K562 (cell line): ENCODE data around the gene TMEM14C. TPM values are rescaled to one million over a fixed set of nuclear protein-coding genes. Genes with fewer than 3 reads are reported as not detected.

Experiments
- BCOR ChIP-seq: fragments of 450-650 bp; IDR thresholded peaks from 2 replicates; pipeline ENCODE4 v1.6.1; 2016
- CC2D1A ChIP-seq: fragments of 450-650 bp; IDR thresholded peaks from 2 replicates; pipeline ENCODE4 v1.6.1; 2017; ENCODE audit warnings: mild to moderate bottlenecking
- CHCHD3 ChIP-seq: fragments of 250-450 bp; sonication (Bioruptor Pico); IDR thresholded peaks from 2 replicates; pipeline ENCODE4 v2.1.2; 2022; ENCODE audit warnings: mild to moderate bottlenecking
- CREBBP ChIP-seq: IDR thresholded peaks from one replicate; pipeline ENCODE4 v1.6.1; 2012; ENCODE audit warnings: low read depth, mild to moderate bottlenecking, control low read depth, inconsistent platforms, low read length
- E2F1 ChIP-seq: sonication (generic); formaldehyde crosslinking; IDR thresholded peaks from 2 replicates; pipeline ENCODE4 v1.8.1; 2023; ENCODE audit warnings: mild to moderate bottlenecking, missing genetic modification reagents, moderate library complexity
- HDAC3 ChIP-seq: fragments of 450-650 bp; IDR thresholded peaks from 2 replicates; pipeline ENCODE4 v1.6.1; 2018; ENCODE audit warnings: borderline replicate concordance, mild to moderate bottlenecking, moderate library complexity; ENCODE audit not compliant: partially characterized antibody
- HMG20A ChIP-seq: fragments of 450-650 bp; formaldehyde crosslinking; conservative IDR thresholded peaks from 2 replicates; pipeline ENCODE4 v1.4.0; 2020; ENCODE audit warnings: mild to moderate bottlenecking, mixed read lengths
- MCM5 ChIP-seq: fragments of 450-650 bp; IDR thresholded peaks from 2 replicates; pipeline ENCODE4 v1.6.1; 2016; ENCODE audit warnings: low read depth
- NONO ChIP-seq, 2 experiments: fragments of 200-400 bp in 1 of 2; fragments of 450-650 bp in 1 of 2; formaldehyde crosslinking in 1 of 2; IDR thresholded peaks; 2 replicates each; pipeline ENCODE4 v1.6.1; 2017; ENCODE audit warnings: low read depth in 2 of 2, mild to moderate bottlenecking in 2 of 2, moderate library complexity in 2 of 2, low read length in 1 of 2
- PCBP1 ChIP-seq: fragments of 200-400 bp; formaldehyde crosslinking; IDR thresholded peaks from 2 replicates; pipeline ENCODE4 v1.6.1; 2018; ENCODE audit warnings: mild to moderate bottlenecking, low read depth, low read length; ENCODE audit not compliant: poor library complexity, severe bottlenecking
- PRDM10 ChIP-seq: fragments of 450-650 bp; IDR thresholded peaks from 2 replicates; pipeline ENCODE4 v1.6.1; 2018; ENCODE audit not compliant: partially characterized antibody
- RB1 ChIP-seq: fragments of 450-650 bp; IDR thresholded peaks from 2 replicates; pipeline ENCODE4 v1.6.1; 2017; ENCODE audit warnings: low read depth, mild to moderate bottlenecking
- RUNX1 ChIP-seq: sonication (generic); IDR thresholded peaks from 2 replicates; pipeline ENCODE4 v1.6.1; 2016; ENCODE audit warnings: antibody characterized with exemption, low read depth
- SAFB2 ChIP-seq: fragments of 200-400 bp; formaldehyde crosslinking; IDR thresholded peaks from 2 replicates; pipeline ENCODE4 v1.6.1; 2018; ENCODE audit warnings: borderline replicate concordance, low read length, low read depth, moderate library complexity; ENCODE audit not compliant: severe bottlenecking
- SETDB1 ChIP-seq: IDR thresholded peaks from one replicate; pipeline ENCODE4 v1.6.1; 2012; ENCODE audit warnings: low read length, control low read depth, inconsistent platforms
- SLC30A9 ChIP-seq: fragments of 250-450 bp; sonication (Bioruptor Pico); IDR thresholded peaks from 2 replicates; pipeline ENCODE4 v1.8.0; 2022; ENCODE audit warnings: mild to moderate bottlenecking, moderate library complexity
- SMAD4 ChIP-seq: fragments of 250-450 bp; sonication (Bioruptor Pico); conservative IDR thresholded peaks from 2 replicates; pipeline ENCODE4 v1.8.0; 2021; ENCODE audit warnings: inconsistent platforms, mild to moderate bottlenecking, moderate library complexity
- TCFL5 ChIP-seq: fragments of 250-450 bp; sonication (Bioruptor Pico); conservative IDR thresholded peaks from 2 replicates; pipeline ENCODE4 v1.6.1; 2021; ENCODE audit warnings: mild to moderate bottlenecking, moderate library complexity, matching md5 sums
- XRCC4 ChIP-seq: IDR thresholded peaks from one replicate; pipeline ENCODE4 v1.6.1; 2011; ENCODE audit not compliant: insufficient read depth, insufficient read length; ENCODE audit errors: extremely low read depth
- ZNF175 ChIP-seq: fragments of 200-800 bp; sonication (Bioruptor generic); IDR thresholded peaks from 2 replicates; pipeline ENCODE4 v1.6.1; 2016; ENCODE audit warnings: low read depth, mild to moderate bottlenecking, missing genetic modification characterization, missing compliant biosample characterization
- ZNF212 ChIP-seq: fragments of 450-650 bp; formaldehyde crosslinking; IDR thresholded peaks from 2 replicates; pipeline ENCODE4 v1.4.0; 2020; ENCODE audit warnings: mild to moderate bottlenecking
- ZNF561 ChIP-seq: fragments of 450-650 bp; formaldehyde crosslinking; conservative IDR thresholded peaks from 2 replicates; pipeline ENCODE4 v1.4.0; 2020; ENCODE audit warnings: mild to moderate bottlenecking, moderate library complexity
- ZNF57 ChIP-seq: fragments of 450-650 bp; formaldehyde crosslinking; IDR thresholded peaks from 2 replicates; pipeline ENCODE4 v1.4.0; 2020; ENCODE audit warnings: mild to moderate bottlenecking, moderate library complexity
- polyA plus RNA-seq, 8 experiments: library from polyadenylated mRNA; depleted of rRNA in 4 of 8; stranded (reverse) in 5 of 8; unstranded in 3 of 8; fragments of >200 nt; fragmentation: Nextera tagmentation in 2 of 8; fragmentation: Illumina TruSeq in 1 of 8; extraction: Ambion mirVana in 2 of 8; extraction: Trizol in 1 of 8; gene quantifications; 2 replicates each; pipeline versions ENCODE4 v1.2.1 to v1.2.3, GENCODE V29; 2011 to 2014; ENCODE audit warnings: inconsistent platforms in 1 of 8, missing spikeins in 1 of 8
- total RNA-seq, 7 experiments: library from RNA; depleted of rRNA in 6 of 7; stranded (reverse); fragments of >200 nt in 6 of 7; fragmentation: Illumina TruSeq in 2 of 7; extraction: Trizol in 2 of 7; gene quantifications; 2 replicates each; pipeline versions ENCODE4 v1.2.1 to v1.2.3, GENCODE V29; 2011 to 2021; ENCODE audit warnings: low replicate concordance in 1 of 7

Gene TMEM14C
- total and polyA plus RNA-seq, 9 of the 15 experiments (the other 6 are each of a cell fraction or from before 2014, with no cell fraction given): 151 to 496 (median 263) TPM

- TF ChIP-seq HDAC3 (no peak), SMAD4 (CRISPR knock-in tag) (no peak), CHCHD3 (CRISPR knock-in tag) (no peak), XRCC4 (no peak), ZNF175 (no peak), MCM5 (no peak), ZNF57 (CRISPR knock-in tag) (no peak), E2F1 (peak; percentile 94), ZNF561 (CRISPR knock-in tag) (no peak), CC2D1A (no peak), RB1 (peak; percentile 95), CREBBP (no peak), ZNF212 (CRISPR knock-in tag) (0 out of 2 replicates have a peak, but pooled peaks have one; percentile 56), SAFB2 (no peak), NONO (IDR thresholded peaks at IDR 0.05; ENCODE audit: low read depth in 2 of 2, low read length in 1 of 2) (peak; percentile 15 to 21; a peak in 2 of 4 replicates), PRDM10 (no peak), RUNX1 (no peak), TCFL5 (CRISPR knock-in tag) (no peak; the same call in 1 of the 2 replicates), SLC30A9 (CRISPR knock-in tag) (no peak), PCBP1 (no peak), BCOR (peak; percentile 82), SETDB1 (no peak), HMG20A (CRISPR knock-in tag) (no peak)
Measured at GRCh38 chr6:10747251-10747972, 24.5 kb downstream of the TMEM14C start, which contains the start of gene TMEM14B (continued).
